GM11168 (cell line): Measurements from ENCODE around the gene EML6.

Source experiments
- in situ Hi-C: fragments of 300-500 bp; cut with MboI; formaldehyde crosslinking; loops from one replicate; pipeline ENCODE4 v1.12.0; 2022; ENCODE audit warnings: low sequenced_read_pairs; ENCODE audit not compliant: unreplicated experiment

Gene EML6

DNA sequence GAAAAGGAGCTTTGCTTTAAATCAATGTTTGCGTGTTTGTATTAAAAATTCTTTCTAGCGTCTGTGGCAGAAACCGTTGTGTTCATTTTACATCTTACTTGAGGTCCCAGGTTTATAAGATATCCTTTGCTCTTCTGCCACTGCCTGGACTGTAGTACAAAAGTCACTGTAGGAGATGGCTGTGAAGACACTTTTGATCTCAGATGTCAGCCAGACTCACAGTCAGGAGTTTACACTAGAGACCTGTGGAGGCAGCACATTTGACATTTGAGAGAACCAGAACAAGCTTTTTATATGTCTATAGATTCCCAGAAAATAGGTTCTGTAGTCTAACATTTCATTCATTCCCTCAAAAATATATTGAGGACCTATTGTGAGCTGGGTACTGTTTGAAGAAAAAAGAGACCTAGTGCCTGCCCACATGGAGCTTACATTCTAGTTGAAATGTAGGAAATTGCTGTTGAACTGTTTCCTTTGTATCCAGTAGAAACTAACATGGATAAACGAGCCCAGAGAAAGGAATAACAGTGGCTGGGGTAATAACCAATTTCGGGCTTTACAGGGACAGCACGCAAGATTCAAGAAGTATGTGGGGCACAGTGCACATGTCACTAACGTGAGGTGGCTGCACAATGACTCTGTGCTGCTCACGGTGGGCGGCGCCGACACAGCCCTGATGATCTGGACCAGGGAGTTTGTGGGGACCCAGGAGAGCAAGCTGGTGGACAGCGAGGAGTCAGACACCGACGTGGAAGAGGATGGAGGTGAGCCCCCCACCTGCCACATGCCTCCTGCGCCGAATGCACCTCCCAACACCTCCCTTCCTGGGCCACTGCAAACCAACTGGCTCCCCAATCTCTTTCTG lies 204.5 kb downstream of the EML6 start:
- in situ Hi-C loops = no loop called here

- in situ Hi-C loops = no loop called here
These were observed 205.3 kb downstream of the EML6 start for GRCh38 chr2:54928719-54929118.

- in situ Hi-C loops = no loop called here
These were observed 208.0 kb downstream of the EML6 start for GRCh38 chr2:54931473-54931872.

DNA sequence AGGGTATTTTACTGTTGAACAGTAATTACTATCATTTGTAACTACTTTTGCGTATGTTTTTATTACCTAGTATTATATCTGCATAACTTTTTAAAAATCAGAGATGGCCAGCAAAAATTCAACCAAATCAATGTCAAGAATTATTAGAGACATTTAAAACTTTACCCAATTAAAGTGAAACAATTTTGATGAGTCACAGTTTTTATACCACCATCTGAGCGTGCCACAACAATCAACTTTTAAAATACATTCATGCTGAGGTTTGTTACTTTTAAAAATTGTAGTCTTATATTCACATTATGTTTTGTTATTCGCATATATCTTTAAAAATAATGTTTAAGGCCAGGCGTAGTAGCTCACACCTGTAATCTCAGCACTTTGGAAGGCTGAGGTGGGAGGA lies 211.9 kb downstream of the EML6 start:
- in situ Hi-C loops = no loop called here

DNA sequence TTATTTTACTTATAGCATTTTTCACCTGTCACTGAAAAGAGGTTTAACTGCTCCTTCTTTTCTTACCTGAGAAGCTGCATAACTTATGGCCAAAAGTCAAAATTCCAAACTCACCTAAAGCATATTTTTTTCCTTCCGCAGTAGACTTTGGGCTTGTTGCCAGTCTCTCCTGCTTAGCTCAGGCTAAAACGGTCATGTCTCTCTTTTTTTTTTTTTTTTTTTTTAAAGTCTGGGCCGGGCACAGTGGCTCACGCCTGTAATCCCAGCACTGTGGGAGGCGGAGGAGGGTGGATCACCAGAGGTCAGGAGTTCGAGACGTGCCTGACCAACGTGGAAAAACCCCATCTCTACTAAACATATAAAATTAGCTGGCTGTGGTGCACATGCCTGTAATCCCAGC lies 213.3 kb downstream of the EML6 start:
- in situ Hi-C loops = no loop called here

DNA sequence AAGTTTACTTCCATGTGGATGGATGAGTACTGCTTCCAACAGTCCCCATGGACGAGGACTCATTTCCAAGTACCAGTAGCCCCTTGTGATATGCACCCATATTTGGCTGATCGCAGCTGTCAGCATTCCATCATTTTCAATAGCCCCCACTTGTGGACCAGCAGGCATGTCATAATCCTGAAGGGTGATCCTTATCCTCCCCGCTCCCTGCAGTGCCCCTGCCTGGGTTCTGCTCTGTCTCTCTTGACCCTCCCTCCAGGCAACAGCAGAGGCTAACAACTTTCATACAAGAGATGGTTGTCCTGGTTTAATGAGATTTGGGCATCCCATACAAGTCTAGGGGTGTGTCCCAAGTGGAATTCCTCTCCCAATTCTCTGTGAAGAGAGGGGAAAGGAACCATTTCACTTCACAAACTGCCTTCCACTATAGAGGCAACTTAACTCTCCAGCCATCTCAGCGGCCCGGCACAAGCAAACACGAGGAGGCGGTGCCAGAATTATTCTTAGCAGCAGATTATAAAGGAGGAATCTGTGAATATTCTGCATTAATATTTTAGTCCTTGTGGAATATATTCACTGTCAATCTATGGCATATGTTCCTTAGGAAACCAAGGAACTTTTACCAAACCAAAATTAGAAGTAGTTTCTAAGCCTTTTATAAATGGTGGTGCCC lies 216.1 kb downstream of the EML6 start:
- in situ Hi-C loops = no loop called here

DNA sequence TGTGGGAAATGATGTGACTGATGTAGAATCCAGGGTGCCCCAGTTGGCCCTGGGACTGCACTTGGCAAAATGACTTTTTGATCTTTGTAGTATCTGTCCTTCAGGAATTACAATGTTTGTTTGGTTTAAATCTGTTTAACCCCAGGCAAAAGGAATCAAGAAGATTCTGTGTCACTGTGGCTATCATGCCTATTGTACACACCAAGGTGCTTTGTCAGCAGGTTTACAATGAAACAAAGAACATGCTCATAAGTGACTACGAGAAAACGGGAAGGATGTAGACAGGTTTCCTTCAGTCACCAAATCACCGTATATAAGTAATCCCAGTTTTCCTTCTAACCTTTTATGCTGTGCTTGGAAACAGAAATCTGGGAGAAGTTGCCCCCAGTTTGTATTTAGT lies 217.3 kb downstream of the EML6 start:
- in situ Hi-C loops = no loop called here

DNA sequence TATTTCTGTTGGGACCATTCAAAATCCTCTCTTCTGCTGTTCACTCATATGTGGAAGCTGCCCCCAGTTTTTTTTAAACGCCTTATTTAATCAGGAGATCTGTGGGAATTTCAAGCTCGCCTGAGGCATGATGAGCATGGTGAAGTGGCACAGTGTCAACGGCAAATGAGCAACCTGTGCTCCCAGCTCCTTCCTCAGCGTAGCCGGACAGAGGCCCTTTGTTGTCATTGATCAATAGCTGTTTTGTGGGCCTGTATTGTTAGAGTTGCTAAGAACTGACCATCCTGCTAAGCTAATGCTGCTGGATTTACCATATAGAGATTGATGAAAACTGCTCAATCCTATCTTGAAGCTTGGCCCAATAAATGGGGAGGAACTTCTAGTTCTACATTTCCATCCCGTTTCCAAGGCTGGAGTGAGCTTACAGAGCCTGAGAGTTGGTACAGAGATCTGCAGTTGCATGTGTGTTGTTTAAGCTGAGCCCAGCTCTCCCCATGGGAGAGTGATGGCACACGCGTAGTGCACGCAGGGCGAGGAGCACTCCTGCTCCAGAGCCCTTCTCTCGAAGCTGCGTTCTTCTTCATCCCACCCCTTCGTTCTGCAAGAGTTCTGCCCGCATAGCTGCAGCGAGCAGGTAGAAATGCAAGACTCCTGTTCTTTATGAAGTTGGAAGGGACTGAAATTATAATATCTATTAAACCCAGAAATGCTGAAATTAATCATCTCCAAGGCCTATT lies 218.0 kb downstream of the EML6 start:
- in situ Hi-C loops = no loop called here

DNA sequence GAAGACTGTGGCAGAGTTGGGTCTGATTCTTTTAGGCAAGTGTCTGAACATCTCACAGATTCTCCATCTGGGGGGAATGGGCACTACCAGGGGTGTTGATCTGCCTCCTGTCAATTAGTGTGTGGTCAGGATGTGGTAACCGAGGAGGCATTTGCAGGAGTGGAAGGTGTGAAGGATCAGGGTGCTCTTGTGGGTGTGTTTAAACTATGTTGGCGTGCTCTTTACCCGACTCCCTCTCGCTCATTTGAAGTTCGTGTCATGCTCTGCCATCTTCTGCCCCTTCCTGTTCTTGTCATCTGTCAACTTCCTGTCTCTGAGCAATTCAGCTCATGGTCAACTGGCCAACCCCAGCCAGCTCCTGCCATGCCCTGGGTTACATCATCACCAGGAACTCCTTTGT lies 218.9 kb downstream of the EML6 start:
- in situ Hi-C loops = no loop called here

DNA sequence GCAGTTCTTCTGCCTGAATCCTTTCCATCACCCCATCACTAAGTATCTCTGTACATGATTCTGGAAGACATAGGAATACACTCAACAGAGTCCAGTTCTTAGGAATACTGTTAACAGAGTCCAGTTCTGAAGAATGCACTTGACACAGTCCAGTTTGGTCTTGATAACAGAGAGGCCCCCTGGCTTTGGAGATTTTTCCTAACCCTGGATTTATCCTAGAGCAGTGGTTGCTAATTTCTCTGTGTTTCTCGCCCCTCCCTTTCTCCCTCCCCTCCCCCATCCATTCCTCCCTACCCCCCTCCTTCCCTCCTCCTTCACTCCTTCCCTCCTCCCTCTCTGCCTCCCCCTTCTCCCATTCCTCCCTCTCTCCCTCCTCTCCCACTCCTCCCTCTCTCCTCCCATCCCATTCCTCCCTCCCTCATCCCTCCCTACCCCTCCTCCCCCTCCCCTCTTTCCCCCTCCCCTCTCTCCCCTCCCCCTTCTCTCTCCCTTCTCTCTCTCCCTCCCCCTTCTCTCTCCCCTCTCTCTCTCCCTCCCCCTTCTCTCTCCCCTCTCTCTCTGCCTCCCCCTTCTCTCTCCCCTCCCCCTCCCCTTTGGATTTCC lies 221.4 kb downstream of the EML6 start:
- in situ Hi-C loops = no loop called here

DNA sequence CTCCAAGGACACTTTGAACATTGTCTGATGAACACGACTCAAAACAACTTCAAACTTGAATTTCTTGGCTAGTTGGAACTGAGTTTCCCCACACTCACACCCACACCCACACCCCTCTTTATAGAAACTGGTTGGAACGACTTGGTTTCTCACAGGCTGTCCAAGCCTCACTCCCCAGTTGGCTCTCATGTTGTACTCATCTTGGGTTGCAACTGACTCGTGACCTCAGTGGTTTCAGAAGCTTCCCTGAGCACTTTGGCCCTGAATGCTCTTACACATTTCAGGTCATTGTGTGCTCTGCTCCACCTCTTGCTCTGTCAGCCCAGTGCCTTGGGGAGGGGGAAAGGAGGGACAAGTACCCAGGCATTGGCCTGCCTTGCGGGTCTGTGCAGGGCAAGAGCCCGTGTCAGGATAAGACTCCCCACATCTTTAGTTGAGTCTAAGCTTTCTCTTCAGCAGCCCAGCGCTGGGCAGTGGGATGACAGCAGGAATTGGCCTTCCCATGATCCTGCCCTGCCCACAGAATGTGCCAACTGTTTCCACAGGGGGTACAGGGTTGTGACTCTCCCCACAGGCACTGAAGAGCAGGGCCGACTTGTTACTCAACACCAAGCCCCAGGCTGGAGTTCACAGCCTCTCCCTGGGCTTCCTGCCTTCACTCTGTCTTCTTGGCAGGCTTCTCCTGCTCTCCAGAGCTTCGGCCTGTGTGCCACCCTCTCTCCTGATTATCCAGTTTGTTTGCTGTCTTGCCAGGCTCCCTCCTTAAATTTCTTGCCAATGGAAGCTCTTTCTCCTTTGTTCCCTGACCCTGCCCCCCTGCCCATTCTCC lies 222.1 kb downstream of the EML6 start:
- in situ Hi-C loops = no loop called here

DNA sequence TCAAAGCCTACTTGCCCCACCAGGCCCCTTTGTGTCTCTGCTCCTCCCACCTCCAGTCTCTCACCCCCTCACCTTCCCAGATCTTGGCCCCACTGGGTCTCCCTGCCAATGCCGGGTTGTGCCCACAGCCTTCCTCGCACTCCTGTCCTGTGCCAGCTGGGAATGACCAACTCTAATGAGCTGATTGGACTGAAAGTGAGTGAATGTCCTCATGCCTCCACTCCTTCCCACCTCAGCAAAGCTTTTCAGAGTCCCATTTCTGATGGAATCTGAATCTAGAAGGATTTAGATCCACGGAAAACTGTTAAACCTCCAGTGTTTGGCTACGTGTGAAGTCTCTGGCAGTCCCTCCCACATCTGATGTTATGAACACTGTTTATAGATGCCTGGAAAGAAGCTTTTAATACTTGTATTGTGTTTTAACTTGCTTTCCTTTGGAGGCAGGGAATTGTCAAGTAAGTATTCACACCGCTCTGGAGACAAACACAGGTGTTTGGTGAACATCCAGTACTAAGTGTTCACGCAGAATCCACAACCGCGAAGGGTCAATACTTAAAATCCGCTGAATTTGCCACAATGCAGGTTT lies 222.9 kb downstream of the EML6 start:
- in situ Hi-C loops = no loop called here

DNA sequence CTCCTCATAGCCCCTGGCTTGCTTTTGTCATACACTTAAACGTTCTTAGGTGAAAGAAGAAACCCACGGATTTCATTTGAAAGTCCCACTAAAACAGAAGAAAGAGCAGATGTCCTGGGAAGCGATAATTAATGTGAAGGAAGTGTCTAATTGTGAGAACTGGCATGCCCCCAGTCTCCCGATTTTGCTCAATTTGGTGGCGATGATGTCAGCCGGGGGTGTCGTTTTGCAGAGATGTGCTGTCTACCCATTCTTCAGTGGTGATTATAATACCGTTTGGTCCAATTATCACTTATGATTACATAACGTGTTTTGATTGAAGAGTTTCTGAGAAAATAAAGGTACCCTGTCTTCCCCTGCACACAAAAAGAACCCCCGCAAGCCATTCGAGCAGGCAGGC lies 223.7 kb downstream of the EML6 start:
- in situ Hi-C loops = no loop called here

- in situ Hi-C loops = no loop called here
These were observed 224.2 kb downstream of the EML6 start for GRCh38 chr2:54947646-54948045.

DNA sequence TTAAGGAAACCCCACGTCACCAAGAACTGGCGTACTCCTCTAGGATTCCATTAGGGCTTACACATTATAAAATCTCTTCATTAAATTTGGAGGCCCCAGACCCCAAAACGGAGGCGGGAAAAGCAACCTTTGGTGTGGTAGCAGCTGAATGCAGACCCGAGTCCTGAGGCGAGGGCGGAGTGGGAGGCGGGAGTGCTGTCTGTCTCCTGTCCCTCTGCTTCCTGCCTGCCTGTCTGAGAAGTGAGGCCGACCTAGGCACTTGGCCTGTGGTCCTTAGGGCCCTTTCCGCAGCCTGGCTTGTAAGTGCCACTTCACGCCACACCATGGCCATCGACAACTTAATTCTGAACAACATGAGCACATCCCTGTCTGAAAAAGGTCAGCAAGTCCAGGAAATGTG lies 224.7 kb downstream of the EML6 start:
- in situ Hi-C loops = no loop called here

- in situ Hi-C loops = no loop called here
These were observed 226.0 kb downstream of the EML6 start for GRCh38 chr2:54949431-54949830.

- in situ Hi-C loops = no loop called here
These were observed 227.3 kb downstream of the EML6 start for GRCh38 chr2:54950811-54951210.

DNA sequence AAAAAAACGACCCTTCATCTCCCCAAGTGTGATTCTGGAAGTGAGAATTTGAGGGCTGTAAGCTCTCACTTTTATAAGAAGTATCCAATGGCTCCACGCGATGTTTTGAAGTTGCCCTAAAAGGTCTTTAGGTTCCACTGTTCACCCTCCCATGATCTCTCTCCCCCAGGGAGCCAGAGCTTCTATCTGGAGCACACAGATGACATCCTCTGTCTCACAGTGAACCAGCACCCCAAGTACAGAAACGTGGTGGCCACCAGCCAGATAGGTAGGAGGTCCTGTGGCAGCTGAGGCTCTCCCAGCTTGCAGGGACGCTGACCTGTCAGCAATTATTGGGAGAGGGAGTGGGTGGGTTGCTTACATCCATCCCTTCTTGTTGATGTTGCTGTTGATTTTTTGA lies 229.0 kb downstream of the EML6 start:
- in situ Hi-C loops = no loop called here

- in situ Hi-C loops = no loop called here
These were observed 229.6 kb downstream of the EML6 start for GRCh38 chr2:54952978-54953456.
